Measurements from ENCODE around the gene SRP68.

- TF ChIP-seq CTCF (IDR thresholded peaks at IDR 0.05) (no peak), POLR2A (IDR thresholded peaks at IDR 0.05) (no peak)
Measured at GRCh38 chr17:76081295-76082210, 9.2 kb upstream of the SRP68 start.

Measured in testis (tissue), 2 donors.